Measurements from ENCODE around the gene U2AF2. TPM values are rescaled to one million over a fixed set of nuclear protein-coding genes. Genes with fewer than 3 reads are reported as not detected.

The U2AF2 gene
- total and polyA plus RNA-seq, 9 of the 15 experiments (the other 6 are each of a cell fraction or from before 2014, with no cell fraction given) = 3.0 to 331 (median 157) TPM

DNA sequence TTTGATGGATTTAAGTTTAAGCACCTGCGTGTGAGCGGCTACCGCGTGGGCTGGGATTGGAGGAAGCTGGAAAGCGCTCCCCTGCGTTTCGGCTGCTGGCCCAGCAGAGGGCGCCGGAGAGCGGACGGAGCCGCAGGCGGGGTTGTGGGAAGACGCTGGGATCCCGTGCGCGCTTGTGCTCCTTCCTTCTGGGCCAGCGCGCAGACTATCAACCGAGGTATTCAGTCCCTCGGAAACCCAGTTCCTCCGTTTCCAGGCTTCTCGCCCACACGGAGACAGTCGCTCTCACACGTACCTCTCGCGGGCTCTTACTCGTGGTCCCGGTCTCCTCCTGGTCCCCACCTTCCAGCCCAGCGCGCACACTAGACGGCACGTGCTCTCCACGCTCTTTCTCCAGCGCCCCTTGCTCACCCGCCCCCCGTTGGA, 49.0 kb downstream of the U2AF2 start (continued):
- TF ChIP-seq, protein P1, sequence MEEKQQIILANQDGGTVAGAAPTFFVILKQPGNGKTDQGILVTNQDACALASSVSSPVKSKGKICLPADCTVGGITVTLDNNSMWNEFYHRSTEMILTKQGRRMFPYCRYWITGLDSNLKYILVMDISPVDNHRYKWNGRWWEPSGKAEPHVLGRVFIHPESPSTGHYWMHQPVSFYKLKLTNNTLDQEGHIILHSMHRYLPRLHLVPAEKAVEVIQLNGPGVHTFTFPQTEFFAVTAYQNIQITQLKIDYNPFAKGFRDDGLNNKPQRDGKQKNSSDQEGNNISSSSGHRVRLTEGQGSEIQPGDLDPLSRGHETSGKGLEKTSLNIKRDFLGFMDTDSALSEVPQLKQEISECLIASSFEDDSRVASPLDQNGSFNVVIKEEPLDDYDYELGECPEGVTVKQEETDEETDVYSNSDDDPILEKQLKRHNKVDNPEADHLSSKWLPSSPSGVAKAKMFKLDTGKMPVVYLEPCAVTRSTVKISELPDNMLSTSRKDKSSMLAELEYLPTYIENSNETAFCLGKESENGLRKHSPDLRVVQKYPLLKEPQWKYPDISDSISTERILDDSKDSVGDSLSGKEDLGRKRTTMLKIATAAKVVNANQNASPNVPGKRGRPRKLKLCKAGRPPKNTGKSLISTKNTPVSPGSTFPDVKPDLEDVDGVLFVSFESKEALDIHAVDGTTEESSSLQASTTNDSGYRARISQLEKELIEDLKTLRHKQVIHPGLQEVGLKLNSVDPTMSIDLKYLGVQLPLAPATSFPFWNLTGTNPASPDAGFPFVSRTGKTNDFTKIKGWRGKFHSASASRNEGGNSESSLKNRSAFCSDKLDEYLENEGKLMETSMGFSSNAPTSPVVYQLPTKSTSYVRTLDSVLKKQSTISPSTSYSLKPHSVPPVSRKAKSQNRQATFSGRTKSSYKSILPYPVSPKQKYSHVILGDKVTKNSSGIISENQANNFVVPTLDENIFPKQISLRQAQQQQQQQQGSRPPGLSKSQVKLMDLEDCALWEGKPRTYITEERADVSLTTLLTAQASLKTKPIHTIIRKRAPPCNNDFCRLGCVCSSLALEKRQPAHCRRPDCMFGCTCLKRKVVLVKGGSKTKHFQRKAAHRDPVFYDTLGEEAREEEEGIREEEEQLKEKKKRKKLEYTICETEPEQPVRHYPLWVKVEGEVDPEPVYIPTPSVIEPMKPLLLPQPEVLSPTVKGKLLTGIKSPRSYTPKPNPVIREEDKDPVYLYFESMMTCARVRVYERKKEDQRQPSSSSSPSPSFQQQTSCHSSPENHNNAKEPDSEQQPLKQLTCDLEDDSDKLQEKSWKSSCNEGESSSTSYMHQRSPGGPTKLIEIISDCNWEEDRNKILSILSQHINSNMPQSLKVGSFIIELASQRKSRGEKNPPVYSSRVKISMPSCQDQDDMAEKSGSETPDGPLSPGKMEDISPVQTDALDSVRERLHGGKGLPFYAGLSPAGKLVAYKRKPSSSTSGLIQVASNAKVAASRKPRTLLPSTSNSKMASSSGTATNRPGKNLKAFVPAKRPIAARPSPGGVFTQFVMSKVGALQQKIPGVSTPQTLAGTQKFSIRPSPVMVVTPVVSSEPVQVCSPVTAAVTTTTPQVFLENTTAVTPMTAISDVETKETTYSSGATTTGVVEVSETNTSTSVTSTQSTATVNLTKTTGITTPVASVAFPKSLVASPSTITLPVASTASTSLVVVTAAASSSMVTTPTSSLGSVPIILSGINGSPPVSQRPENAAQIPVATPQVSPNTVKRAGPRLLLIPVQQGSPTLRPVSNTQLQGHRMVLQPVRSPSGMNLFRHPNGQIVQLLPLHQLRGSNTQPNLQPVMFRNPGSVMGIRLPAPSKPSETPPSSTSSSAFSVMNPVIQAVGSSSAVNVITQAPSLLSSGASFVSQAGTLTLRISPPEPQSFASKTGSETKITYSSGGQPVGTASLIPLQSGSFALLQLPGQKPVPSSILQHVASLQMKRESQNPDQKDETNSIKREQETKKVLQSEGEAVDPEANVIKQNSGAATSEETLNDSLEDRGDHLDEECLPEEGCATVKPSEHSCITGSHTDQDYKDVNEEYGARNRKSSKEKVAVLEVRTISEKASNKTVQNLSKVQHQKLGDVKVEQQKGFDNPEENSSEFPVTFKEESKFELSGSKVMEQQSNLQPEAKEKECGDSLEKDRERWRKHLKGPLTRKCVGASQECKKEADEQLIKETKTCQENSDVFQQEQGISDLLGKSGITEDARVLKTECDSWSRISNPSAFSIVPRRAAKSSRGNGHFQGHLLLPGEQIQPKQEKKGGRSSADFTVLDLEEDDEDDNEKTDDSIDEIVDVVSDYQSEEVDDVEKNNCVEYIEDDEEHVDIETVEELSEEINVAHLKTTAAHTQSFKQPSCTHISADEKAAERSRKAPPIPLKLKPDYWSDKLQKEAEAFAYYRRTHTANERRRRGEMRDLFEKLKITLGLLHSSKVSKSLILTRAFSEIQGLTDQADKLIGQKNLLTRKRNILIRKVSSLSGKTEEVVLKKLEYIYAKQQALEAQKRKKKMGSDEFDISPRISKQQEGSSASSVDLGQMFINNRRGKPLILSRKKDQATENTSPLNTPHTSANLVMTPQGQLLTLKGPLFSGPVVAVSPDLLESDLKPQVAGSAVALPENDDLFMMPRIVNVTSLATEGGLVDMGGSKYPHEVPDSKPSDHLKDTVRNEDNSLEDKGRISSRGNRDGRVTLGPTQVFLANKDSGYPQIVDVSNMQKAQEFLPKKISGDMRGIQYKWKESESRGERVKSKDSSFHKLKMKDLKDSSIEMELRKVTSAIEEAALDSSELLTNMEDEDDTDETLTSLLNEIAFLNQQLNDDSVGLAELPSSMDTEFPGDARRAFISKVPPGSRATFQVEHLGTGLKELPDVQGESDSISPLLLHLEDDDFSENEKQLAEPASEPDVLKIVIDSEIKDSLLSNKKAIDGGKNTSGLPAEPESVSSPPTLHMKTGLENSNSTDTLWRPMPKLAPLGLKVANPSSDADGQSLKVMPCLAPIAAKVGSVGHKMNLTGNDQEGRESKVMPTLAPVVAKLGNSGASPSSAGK (IDR thresholded peaks at IDR 0.05) = peak; percentile 43
- TF ChIP-seq BHLHE40 (IDR thresholded peaks at IDR 0.05; ENCODE audit: low read length) (peak; percentile 86), L3MBTL2 (IDR thresholded peaks at IDR 0.05) (peak; percentile 52), U2AF1 (optimal IDR thresholded peaks at IDR 0.05; ENCODE audit: low read depth, low read length) (no peak), ZNF707 (CRISPR knock-in tag; conservative IDR thresholded peaks at IDR 0.05) (no peak), CREBBP (IDR thresholded peaks at IDR 0.05; ENCODE audit: low read depth, low read length) (no peak), MAFF (IDR thresholded peaks at IDR 0.05; ENCODE audit: low read length) (no peak), HDAC6 (IDR thresholded peaks at IDR 0.05; ENCODE audit: low read depth, low read length) (no peak), ZNF174 (CRISPR knock-in tag; IDR thresholded peaks at IDR 0.05) (no peak), ZNF140 (CRISPR knock-in tag; IDR thresholded peaks at IDR 0.05) (no peak), NCOA2 (IDR thresholded peaks at IDR 0.05; ENCODE audit: partially characterized antibody in 2 of 2) (no peak), MYNN (IDR thresholded peaks at IDR 0.05) (no peak), MYNN (CRISPR knock-in tag; IDR thresholded peaks at IDR 0.05) (no peak), JUND (IDR thresholded peaks at IDR 0.05; ENCODE audit: borderline replicate concordance, low read depth, low read length) (peak; percentile 19; the same call in 1 of the 2 replicates), JUND (tag; IDR thresholded peaks at IDR 0.05; ENCODE audit: borderline replicate concordance, low read depth, low read length) (no peak)
- TF ChIP-seq, protein P2, sequence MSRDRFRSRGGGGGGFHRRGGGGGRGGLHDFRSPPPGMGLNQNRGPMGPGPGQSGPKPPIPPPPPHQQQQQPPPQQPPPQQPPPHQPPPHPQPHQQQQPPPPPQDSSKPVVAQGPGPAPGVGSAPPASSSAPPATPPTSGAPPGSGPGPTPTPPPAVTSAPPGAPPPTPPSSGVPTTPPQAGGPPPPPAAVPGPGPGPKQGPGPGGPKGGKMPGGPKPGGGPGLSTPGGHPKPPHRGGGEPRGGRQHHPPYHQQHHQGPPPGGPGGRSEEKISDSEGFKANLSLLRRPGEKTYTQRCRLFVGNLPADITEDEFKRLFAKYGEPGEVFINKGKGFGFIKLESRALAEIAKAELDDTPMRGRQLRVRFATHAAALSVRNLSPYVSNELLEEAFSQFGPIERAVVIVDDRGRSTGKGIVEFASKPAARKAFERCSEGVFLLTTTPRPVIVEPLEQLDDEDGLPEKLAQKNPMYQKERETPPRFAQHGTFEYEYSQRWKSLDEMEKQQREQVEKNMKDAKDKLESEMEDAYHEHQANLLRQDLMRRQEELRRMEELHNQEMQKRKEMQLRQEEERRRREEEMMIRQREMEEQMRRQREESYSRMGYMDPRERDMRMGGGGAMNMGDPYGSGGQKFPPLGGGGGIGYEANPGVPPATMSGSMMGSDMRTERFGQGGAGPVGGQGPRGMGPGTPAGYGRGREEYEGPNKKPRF (IDR thresholded peaks at IDR 0.05; ENCODE audit: low read depth, low read length) = no peak

Data from K562 (cell line).